Subcutaneous abdominal adipose tissue (tissue), 5 donors: ENCODE results near the gene NHERF2.

Source experiments
- H3K27ac ChIP-seq: one replicate; pipeline ENCODE4 v1.7.0; 2013; ENCODE audit warnings: low read depth, mild to moderate bottlenecking, inconsistent platforms, low read length, moderate library complexity
- H3K27me3 ChIP-seq, 5 donors: one replicate each; pipeline ENCODE4 v1.7.0; 2013; ENCODE audit warnings: low read length in 5 of 5, inconsistent platforms in 1 of 5; ENCODE audit not compliant: control insufficient read depth in 5 of 5, insufficient read depth in 4 of 5
- H3K36me3 ChIP-seq, 5 donors: one replicate each; pipeline ENCODE4 v1.7.0; 2013; ENCODE audit warnings: low read length in 5 of 5; ENCODE audit not compliant: control insufficient read depth in 5 of 5, insufficient read depth in 5 of 5
- H3K4me1 ChIP-seq, 5 donors: one replicate each; pipeline ENCODE4 v1.7.0; 2013; ENCODE audit warnings: low read length in 5 of 5, mild to moderate bottlenecking in 3 of 5, moderate library complexity in 1 of 5; ENCODE audit not compliant: control insufficient read depth in 5 of 5, insufficient read depth in 5 of 5
- H3K4me3 ChIP-seq, 5 donors: one replicate each; pipeline ENCODE4 v1.7.0; 2013; ENCODE audit warnings: low read length in 5 of 5, low read depth in 1 of 5
- H3K9ac ChIP-seq, 5 donors: one replicate each; pipeline ENCODE4 v1.7.0; 2013; ENCODE audit warnings: low read length in 5 of 5, mild to moderate bottlenecking in 4 of 5, moderate library complexity in 3 of 5
- H3K9me3 ChIP-seq, 5 donors: one replicate each; pipeline ENCODE4 v1.7.0; 2013; ENCODE audit warnings: low read length in 5 of 5; ENCODE audit not compliant: control insufficient read depth in 5 of 5
- donor health status: healthy.
- donor health status: healthy.
- donor health status: healthy.
- donor health status: healthy.
- donor health status: healthy.

Gene NHERF2

GRCh38 chr16:2066139-2066538 is 39.4 kb downstream of the NHERF2 start:
- no peak overlapping the region for H3K4me3 ChIP-seq
- no peak overlapping the region for H3K27ac ChIP-seq
- peaks cover 0 to 91% (median 75%) of the 10 kb centered on the region in 5 donors for H3K36me3 ChIP-seq
- H3K9ac ChIP-seq = no peak overlapping the region
- no peaks in the 10 kb centered on the region for H3K27me3 ChIP-seq
- H3K9me3 ChIP-seq = peaks cover 0 to 3% (median 0%) of the 10 kb centered on the region in 5 donors
- no peaks in the 10 kb centered on the region for H3K4me1 ChIP-seq

GRCh38 chr16:2070576-2071453 is 44.1 kb downstream of the NHERF2 start:
- H3K27me3 ChIP-seq = no peaks in the 10 kb centered on the region
- no peak overlapping the region for H3K9ac ChIP-seq
- H3K4me1 ChIP-seq = no peaks in the 10 kb centered on the region
- no peak overlapping the region for H3K27ac ChIP-seq
- peaks cover 0 to 90% (median 80%) of the 10 kb centered on the region in 5 donors for H3K36me3 ChIP-seq
- peaks cover 0 to 3% (median 0%) of the 10 kb centered on the region in 5 donors for H3K9me3 ChIP-seq
- H3K4me3 ChIP-seq = no peak overlapping the region

GRCh38 chr16:2071454-2072202 is 44.9 kb downstream of the NHERF2 start:
- Histone ChIP-seq H3K36me3 (peaks cover 0 to 90% (median 79%) of the 10 kb centered on the region in 5 donors), H3K9ac (no peak overlapping the region), H3K9me3 (no peaks in the 10 kb centered on the region), H3K4me1 (no peaks in the 10 kb centered on the region), H3K27me3 (no peaks in the 10 kb centered on the region), H3K4me3 (no peak overlapping the region), H3K27ac (no peak overlapping the region)

- Histone ChIP-seq H3K27me3 (no peaks in the 10 kb centered on the region), H3K9me3 (no peaks in the 10 kb centered on the region), H3K36me3 (peaks cover 0 to 90% (median 82%) of the 10 kb centered on the region in 5 donors), H3K27ac (no peak overlapping the region), H3K4me1 (no peaks in the 10 kb centered on the region), H3K9ac (no peak overlapping the region), H3K4me3 (no peak overlapping the region)
Observed at GRCh38 chr16:2072926-2073325, 46.2 kb downstream of the NHERF2 start.

- H3K4me1 ChIP-seq = no peaks in the 10 kb centered on the region
- no peaks in the 10 kb centered on the region for H3K27me3 ChIP-seq
- H3K9me3 ChIP-seq = no peaks in the 10 kb centered on the region
- H3K9ac ChIP-seq = no peak overlapping the region
- no peak overlapping the region for H3K27ac ChIP-seq
- no peak overlapping the region for H3K4me3 ChIP-seq
- peaks cover 0 to 89% (median 85%) of the 10 kb centered on the region in 5 donors for H3K36me3 ChIP-seq
Observed at GRCh38 chr16:2074071-2074470, 47.4 kb downstream of the NHERF2 start.

- no peak overlapping the region for H3K9ac ChIP-seq
- no peaks in the 10 kb centered on the region for H3K9me3 ChIP-seq
- H3K36me3 ChIP-seq = peaks cover 0 to 90% (median 89%) of the 10 kb centered on the region in 5 donors
- H3K27me3 ChIP-seq = no peaks in the 10 kb centered on the region
- no peak overlapping the region for H3K4me3 ChIP-seq
- no peak overlapping the region for H3K27ac ChIP-seq
- peaks cover 0 to 2% (median 0%) of the 10 kb centered on the region in 5 donors for H3K4me1 ChIP-seq
Observed at GRCh38 chr16:2075631-2076030, 48.9 kb downstream of the NHERF2 start.

- Histone ChIP-seq H3K36me3 (peaks cover 0 to 90% (median 88%) of the 10 kb centered on the region in 5 donors), H3K27ac (no peak overlapping the region), H3K9ac (no peak overlapping the region), H3K27me3 (no peaks in the 10 kb centered on the region), H3K9me3 (no peaks in the 10 kb centered on the region), H3K4me1 (peaks cover 0 to 2% (median 0%) of the 10 kb centered on the region in 5 donors), H3K4me3 (no peak overlapping the region)
Observed at GRCh38 chr16:2076072-2076865, 49.6 kb downstream of the NHERF2 start.

- Histone ChIP-seq H3K36me3 (peaks cover 0 to 90% (median 88%) of the 10 kb centered on the region in 5 donors), H3K4me1 (peaks cover 0 to 2% (median 0%) of the 10 kb centered on the region in 5 donors), H3K27ac (no peak overlapping the region), H3K9me3 (no peaks in the 10 kb centered on the region), H3K4me3 (no peak overlapping the region), H3K9ac (no peak overlapping the region), H3K27me3 (no peaks in the 10 kb centered on the region)
Observed at GRCh38 chr16:2077016-2077415, 50.3 kb downstream of the NHERF2 start.

- Histone ChIP-seq H3K36me3 (peaks cover 0 to 90% (median 88%) of the 10 kb centered on the region in 5 donors), H3K9ac (no peak overlapping the region), H3K4me3 (no peak overlapping the region), H3K27me3 (no peaks in the 10 kb centered on the region), H3K27ac (no peak overlapping the region), H3K9me3 (no peaks in the 10 kb centered on the region), H3K4me1 (peaks cover 0 to 3% (median 0%) of the 10 kb centered on the region in 5 donors)
Observed at GRCh38 chr16:2077696-2078095, 51.0 kb downstream of the NHERF2 start.
